DOHH2 (cell line): ENCODE results near the gene MYH6.
"Not testable (repeated sequence)": the region's sequence is repeated elsewhere in the genome, so short reads cannot be mapped to it uniquely, and the experiment has no call there.

Experiments used
- H3F3A ChIP-seq: fragments of 200-600 bp; sonication (generic), shearing (Covaris generic); 2 replicates; pipeline ENCODE4 v1.6.0; 2016; ENCODE audit warnings: antibody characterized with exemption, mild to moderate bottlenecking; ENCODE audit not compliant: control insufficient read depth, insufficient read depth
- H3K27ac ChIP-seq: fragments of 200-600 bp; sonication (generic); 2 replicates; pipeline ENCODE4 v1.5.1; 2014; ENCODE audit warnings: low read depth, mild to moderate bottlenecking, low read length, moderate library complexity
- H3K27me3 ChIP-seq: fragments of 200-600 bp; sonication (generic); 2 replicates; pipeline ENCODE4 v1.6.1; 2014; ENCODE audit warnings: mild to moderate bottlenecking, low read length, mixed read lengths; ENCODE audit not compliant: control insufficient read depth
- H3K36me3 ChIP-seq: fragments of 200-600 bp; sonication (generic); 2 replicates; pipeline ENCODE4 v1.6.1; 2014; ENCODE audit warnings: mild to moderate bottlenecking, low read length, moderate library complexity, mixed read lengths; ENCODE audit not compliant: control insufficient read depth
- H3K4me1 ChIP-seq: fragments of 200-600 bp; sonication (generic); 2 replicates; pipeline ENCODE4 v1.6.1; 2014; ENCODE audit warnings: mild to moderate bottlenecking, low read length, mixed read lengths; ENCODE audit not compliant: control insufficient read depth
- H3K4me2 ChIP-seq: fragments of 200-600 bp; sonication (generic); 2 replicates; pipeline ENCODE4 v1.6.0; 2014; ENCODE audit warnings: mild to moderate bottlenecking, low read length, moderate library complexity
- H3K4me3 ChIP-seq: fragments of 200-600 bp; sonication (generic); 2 replicates; pipeline ENCODE4 v1.5.1; 2014; ENCODE audit warnings: mild to moderate bottlenecking, low read length, mixed read lengths
- H3K79me2 ChIP-seq: fragments of 200-600 bp; sonication (generic); 2 replicates; pipeline ENCODE4 v1.6.1; 2014; ENCODE audit warnings: mild to moderate bottlenecking, low read length, mixed read lengths; ENCODE audit not compliant: control insufficient read depth
- H3K9me2 ChIP-seq: fragments of 200-600 bp; sonication (generic); replicated peaks from 2 replicates; pipeline ENCODE4 v1.6.1; 2014; ENCODE audit warnings: mild to moderate bottlenecking, low read length, mixed read lengths; ENCODE audit not compliant: control insufficient read depth
- H3K9me3 ChIP-seq: fragments of 200-600 bp; sonication (generic); 2 replicates; pipeline ENCODE4 v1.6.1; 2014; ENCODE audit warnings: antibody characterized with exemption, low read length, mixed read lengths; ENCODE audit not compliant: control insufficient read depth, insufficient read depth
- H4K20me1 ChIP-seq: fragments of 200-600 bp; sonication (generic); 2 replicates; pipeline ENCODE4 v1.6.0; 2014; ENCODE audit warnings: low read depth, mild to moderate bottlenecking, antibody characterized with exemption, low read length, moderate library complexity; ENCODE audit not compliant: control insufficient read depth, insufficient read depth
- CTCF ChIP-seq: fragments of 200-600 bp; sonication (generic); IDR thresholded peaks from one replicate; pipeline ENCODE4 v1.5.1; 2014; ENCODE audit warnings: antibody characterized with exemption, mild to moderate bottlenecking, low read depth, low read length; ENCODE audit not compliant: poor library complexity, severe bottlenecking
- EZH2phosphoT487 ChIP-seq: fragments of 200-600 bp; sonication (generic); IDR thresholded peaks from 2 replicates; pipeline ENCODE4 v1.6.1; 2017; ENCODE audit warnings: borderline replicate concordance, mild to moderate bottlenecking, antibody characterized with exemption, low read length, moderate library complexity, mixed read lengths

MYH6 gene

GRCh38 chr14:23430723-23431085, 22.6 kb upstream of the MYH6 start:
- Histone ChIP-seq H3K9me2 (no peaks in the 10 kb centered on the region), H3K4me2 (no peak overlapping the region), H3K27ac (no peak overlapping the region), H3K27me3 (no peaks in the 10 kb centered on the region), H3K36me3 (no peaks in the 10 kb centered on the region), H3F3A (no peaks in the 10 kb centered on the region), H3K4me3 (no peak overlapping the region), H3K79me2 (no peaks in the 10 kb centered on the region), H4K20me1 (no peaks in the 10 kb centered on the region), H3K4me1 (no peaks in the 10 kb centered on the region), H3K9me3 (no peaks in the 10 kb centered on the region)
- TF ChIP-seq EZH2phosphoT487, result no peak
- TF ChIP-seq CTCF, result no peak

- Histone ChIP-seq H3K4me1 (no peaks in the 10 kb centered on the region), H3K27me3 (no peaks in the 10 kb centered on the region), H3F3A (no peaks in the 10 kb centered on the region), H3K27ac (no peak overlapping the region), H3K9me2 (no peaks in the 10 kb centered on the region), H3K79me2 (no peaks in the 10 kb centered on the region), H3K4me2 (no peak overlapping the region), H3K9me3 (no peaks in the 10 kb centered on the region), H3K36me3 (no peaks in the 10 kb centered on the region), H4K20me1 (no peaks in the 10 kb centered on the region), H3K4me3 (no peak overlapping the region)
- no peak for TF ChIP-seq CTCF
- no peak for TF ChIP-seq EZH2phosphoT487
Observed at GRCh38 chr14:23430016-23430722, 22.1 kb upstream of the MYH6 start.

- no peaks in the 10 kb centered on the region for H3K9me2 ChIP-seq
- H3K4me3 ChIP-seq, result no peak overlapping the region
- H3K4me1 ChIP-seq, result no peaks in the 10 kb centered on the region
- H3K36me3 ChIP-seq, result no peaks in the 10 kb centered on the region
- no peaks in the 10 kb centered on the region for H3F3A ChIP-seq
- H3K79me2 ChIP-seq, result no peaks in the 10 kb centered on the region
- H3K4me2 ChIP-seq, result no peak overlapping the region
- H3K27ac ChIP-seq, result no peak overlapping the region
- no peaks in the 10 kb centered on the region for H4K20me1 ChIP-seq
- TF ChIP-seq CTCF (no peak), EZH2phosphoT487 (no peak)
- no peaks in the 10 kb centered on the region for H3K27me3 ChIP-seq
- H3K9me3 ChIP-seq, result no peaks in the 10 kb centered on the region
Observed at GRCh38 chr14:23428686-23429495, 20.8 kb upstream of the MYH6 start.

GRCh38 chr14:23425798-23426197, 17.7 kb upstream of the MYH6 start:
- H3K79me2 ChIP-seq, H3K9me2 ChIP-seq, H3K27me3 ChIP-seq, H3K27ac ChIP-seq, H3K4me3 ChIP-seq, H3K9me3 ChIP-seq, H3K36me3 ChIP-seq, H3F3A ChIP-seq, H4K20me1 ChIP-seq, H3K4me2 ChIP-seq, H3K4me1 ChIP-seq: not testable (repeated sequence)
